Ishikawa (cell line): ENCODE results near the gene ANKRD44.

ENCODE experiments used
- EP300 ChIP-seq: IDR thresholded peaks from 2 replicates; pipeline ENCODE4 v1.6.1; 2012; ENCODE audit warnings: borderline replicate concordance
- YY1 ChIP-seq: IDR thresholded peaks from 2 replicates; pipeline ENCODE4 v1.6.1; 2012; ENCODE audit warnings: low read depth
- TF ChIP-seq, protein P1 (sequence below): IDR thresholded peaks from 2 replicates; pipeline ENCODE4 v1.6.1; 2012

DNA sequence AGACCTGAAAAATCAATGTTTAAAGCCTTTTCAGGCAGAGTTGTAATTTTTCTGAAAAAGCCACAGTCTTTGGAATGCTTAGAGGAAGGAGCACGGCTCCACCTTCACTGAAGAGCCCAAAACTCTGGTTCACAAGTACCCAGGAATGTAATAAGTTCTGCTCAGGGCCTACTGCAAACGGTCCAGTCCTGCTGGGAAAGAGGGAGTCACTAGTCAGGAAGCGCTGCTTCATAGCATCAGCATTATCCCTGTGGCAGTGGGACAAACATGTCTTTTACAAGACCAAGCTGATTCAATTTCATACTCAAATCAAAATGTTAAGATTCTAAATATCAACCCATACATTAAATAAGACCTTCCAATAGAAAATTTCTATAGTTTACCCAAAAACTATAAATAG lies 231.2 kb downstream of the ANKRD44 start:
- TF ChIP-seq, protein P1, sequence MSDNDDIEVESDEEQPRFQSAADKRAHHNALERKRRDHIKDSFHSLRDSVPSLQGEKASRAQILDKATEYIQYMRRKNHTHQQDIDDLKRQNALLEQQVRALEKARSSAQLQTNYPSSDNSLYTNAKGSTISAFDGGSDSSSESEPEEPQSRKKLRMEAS: no peak
- TF ChIP-seq YY1 (no peak), EP300 (no peak)
